GM19193 (cell line): ENCODE data around the gene AIFM3.

Experiments
- POLR2A ChIP-seq: IDR thresholded peaks from 4 replicates; pipeline ENCODE4 v1.6.1; 2011; ENCODE audit not compliant: insufficient read depth, insufficient read length; ENCODE audit errors: extremely low read depth

Gene AIFM3

DNA sequence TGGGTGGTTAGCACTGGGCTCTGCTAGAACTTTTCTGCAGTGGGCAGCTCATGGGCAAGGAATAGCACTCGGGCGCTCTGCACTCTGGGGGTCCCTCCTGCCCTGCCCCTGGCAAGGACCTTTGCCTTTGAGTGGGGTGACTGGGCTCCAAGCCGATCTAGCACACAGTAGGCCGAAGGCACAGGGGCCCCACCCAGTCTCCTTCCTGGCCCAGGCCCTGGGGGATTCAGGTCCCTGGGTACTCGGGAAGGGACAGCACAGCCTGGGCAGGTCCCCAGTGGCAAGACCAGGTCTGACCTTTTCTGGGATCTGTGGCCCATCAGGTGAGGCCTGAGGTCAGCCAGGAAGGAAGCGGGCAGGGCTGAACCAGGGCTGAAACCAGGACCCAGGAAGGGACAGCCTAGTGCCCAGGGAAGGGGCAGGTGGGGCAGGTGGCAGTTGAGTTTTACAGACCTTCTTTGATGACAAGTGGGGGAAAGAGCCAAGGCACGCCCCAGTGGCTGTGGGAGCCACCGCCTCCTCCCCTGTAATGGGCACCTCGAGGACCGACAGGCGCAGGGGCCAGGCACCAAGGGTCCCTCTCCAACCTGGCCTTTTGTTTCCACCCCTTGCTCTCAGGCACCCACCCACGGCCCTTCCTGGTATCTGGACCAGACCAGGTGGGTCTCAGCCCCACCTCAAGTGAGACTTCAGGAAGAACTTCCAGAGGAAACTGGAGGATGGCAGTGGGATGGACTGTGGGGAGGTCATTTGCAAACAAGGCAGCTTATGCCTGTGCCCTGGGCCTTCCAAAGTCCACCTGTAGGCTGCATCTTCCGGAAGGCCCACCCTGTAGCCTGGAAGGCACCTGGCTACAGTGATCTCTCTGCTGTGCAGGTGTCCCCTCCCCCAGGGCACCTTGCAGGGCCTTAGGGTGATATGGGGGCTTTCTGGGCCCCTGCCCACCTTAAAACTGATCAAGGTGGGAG lies 883 bp upstream of the AIFM3 start:
- no peak for TF ChIP-seq POLR2A

DNA sequence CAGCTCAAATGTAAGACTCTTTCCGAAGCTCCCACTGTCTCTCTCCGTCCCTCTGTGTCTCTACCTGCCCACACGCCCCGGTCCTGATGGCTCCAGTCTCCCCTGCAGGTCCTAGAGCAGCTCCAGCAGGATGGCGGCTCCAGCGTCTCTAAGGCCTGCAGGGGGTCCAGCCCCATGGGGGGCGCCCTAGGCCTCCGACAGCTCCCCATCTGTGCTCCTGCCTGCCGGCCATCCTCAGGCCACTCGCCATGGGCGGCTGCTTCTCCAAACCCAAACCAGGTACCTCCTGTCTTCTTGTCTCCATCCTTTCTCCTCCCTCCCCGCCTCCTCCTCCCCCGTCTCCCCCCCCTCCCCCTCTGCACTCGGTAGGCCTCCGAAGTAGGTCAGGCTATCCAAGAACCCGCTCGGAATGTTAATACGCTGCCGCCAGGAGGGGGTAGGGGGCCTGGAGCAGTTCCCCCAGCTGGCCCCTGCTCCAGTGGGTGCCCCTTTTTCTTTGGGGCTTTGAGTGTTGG lies 699 bp downstream of the AIFM3 start:
- TF ChIP-seq POLR2A, result no peak

DNA sequence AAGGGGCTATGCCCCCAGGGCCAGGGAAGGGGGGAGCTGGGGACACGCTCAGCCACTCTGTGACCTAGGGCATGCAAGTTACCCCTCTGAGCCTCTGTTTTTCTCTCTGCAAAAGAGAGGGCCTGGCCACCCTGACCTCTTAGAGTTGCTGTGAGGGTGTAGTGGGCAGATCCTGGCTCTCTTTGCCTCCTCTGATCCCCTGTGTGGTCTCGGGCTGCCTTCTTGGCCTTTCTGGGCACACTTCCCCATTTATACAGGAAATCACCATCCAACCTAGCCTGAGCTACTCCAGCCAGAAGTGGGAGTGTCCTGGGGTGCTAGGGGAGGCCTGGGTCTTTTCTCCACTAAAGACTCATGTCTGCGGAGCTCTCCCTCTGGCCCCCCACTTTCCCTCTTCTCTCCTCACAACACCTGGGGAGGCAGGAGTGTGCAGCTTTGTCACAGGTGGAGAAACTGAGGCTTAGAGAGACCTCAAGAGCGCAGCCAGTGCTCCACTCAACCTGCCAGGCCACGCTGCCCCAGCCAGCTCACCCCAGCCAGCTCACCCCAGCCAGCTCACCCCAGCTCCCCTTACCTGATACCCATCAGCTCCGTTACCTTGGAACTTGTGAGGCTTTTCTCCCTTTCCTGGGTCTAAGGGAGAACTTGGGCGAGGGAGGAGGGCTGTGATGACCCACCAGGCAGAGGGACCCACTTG lies 1.4 kb downstream of the AIFM3 start:
- no peak for TF ChIP-seq POLR2A

DNA sequence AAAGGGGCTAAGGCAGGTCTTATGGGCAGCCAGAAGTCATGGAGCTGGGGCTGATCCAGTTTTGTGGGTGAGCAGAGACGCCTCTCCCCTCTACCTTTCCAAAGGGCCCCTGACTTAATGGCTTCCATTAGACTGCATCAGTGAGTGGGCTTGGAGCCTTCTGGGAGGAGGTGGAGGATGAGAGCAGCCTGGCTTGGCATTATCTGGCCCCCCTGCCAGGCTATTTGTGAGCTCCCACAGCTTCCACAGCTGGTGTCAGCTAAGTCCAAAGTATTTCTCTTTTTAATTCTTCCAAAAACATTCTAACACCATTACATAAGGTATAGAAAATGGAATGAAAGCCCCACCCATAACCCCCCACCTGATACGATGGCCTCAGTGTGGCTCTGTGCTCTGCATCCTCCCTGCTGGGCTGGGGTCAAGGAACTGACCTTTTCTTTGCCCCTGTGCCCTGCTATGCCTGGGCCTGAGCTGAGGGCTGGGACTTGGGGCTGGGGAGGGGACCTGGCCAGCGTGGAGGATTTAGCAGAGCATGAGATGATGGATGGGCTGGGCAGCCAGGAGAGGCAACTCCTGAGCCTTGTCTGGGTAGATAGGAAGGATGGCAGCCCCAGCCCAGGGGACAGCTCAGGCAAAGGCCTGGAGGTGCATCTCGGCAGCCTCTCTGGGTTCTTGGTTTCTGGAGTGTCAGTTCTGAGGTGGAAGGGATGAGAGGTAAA lies 4.0 kb downstream of the AIFM3 start:
- no peak for TF ChIP-seq POLR2A

DNA sequence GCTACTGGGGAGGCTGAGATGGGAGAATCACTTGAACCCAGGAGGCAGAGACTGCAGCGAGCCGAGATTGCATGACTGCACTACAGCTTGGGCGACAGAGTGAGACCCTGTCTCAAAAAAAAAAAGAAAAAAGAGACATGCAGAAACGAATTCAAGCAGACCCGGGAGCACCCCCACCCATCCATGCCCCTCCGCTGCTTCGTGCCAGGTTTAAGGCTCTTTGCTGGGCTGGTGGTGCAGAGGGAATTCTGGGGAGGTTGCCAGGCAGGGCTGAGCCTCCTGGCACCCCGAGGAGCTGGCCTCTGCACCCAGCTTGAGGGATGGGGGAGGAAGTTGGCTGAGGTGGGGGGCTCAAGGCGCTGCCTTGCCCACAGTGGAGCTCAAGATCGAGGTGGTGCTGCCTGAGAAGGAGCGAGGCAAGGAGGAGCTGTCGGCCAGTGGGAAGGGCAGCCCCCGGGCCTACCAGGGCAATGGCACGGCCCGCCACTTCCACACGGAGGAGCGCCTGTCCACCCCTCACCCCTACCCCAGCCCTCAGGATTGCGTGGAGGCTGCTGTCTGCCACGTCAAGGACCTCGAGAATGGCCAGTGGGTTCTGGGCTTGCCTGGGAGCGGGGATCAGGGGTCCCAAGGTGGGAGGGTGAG lies 6.0 kb downstream of the AIFM3 start:
- TF ChIP-seq POLR2A, result no peak

DNA sequence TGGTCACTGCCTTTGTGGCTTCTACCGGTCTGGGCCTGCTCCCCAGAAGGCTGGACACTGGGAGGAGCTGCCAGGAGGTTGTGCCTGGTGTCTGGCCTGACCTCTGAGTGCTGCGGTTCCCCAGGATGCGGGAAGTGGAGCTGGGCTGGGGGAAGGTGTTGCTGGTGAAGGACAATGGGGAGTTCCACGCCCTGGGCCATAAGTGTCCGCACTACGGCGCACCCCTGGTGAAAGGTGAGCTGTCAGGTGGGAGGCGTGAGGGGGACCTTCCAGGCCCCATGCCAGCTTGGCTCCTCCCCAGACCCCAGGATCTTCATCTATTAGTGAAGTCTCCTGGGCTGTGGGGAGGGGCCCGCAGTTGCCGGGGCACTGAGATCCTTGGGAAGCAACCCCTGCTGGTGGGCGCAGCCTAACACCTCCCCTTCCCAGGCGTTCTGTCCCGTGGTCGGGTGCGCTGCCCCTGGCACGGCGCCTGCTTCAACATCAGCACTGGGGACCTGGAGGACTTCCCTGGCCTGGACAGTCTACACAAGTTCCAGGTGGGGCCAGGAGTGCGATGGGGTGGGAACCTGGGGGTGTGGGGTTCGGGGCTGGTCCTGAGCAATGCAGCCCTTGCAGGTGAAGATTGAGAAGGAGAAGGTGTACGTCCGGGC lies 6.7 kb downstream of the AIFM3 start:
- TF ChIP-seq POLR2A, result no peak

DNA sequence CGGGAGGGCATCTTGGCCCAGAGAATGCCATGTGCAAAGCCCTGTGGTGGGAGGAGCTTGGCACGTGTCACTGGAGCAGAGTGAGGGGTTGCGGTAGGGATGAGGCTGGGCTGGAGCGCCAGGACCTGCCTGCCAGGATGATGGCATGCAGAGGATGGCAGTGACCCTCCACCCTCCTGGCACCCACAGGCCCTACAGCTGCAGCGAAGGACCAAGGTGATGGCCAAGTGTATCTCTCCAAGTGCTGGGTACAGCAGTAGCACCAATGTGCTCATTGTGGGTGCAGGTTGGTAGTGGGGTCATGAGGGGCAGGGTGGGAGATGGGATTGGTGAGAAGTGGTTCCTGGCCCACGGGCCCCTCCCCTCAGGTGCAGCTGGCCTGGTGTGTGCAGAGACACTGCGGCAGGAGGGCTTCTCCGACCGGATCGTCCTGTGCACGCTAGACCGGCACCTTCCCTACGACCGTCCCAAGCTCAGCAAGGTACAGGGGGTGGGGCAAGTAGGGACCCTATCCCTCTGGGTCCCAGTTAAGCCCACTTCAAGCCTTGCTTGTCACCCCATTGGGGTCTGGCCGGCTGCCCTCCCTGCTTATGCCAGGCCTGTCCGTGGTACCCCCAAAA lies 7.4 kb downstream of the AIFM3 start:
- no peak for TF ChIP-seq POLR2A

DNA sequence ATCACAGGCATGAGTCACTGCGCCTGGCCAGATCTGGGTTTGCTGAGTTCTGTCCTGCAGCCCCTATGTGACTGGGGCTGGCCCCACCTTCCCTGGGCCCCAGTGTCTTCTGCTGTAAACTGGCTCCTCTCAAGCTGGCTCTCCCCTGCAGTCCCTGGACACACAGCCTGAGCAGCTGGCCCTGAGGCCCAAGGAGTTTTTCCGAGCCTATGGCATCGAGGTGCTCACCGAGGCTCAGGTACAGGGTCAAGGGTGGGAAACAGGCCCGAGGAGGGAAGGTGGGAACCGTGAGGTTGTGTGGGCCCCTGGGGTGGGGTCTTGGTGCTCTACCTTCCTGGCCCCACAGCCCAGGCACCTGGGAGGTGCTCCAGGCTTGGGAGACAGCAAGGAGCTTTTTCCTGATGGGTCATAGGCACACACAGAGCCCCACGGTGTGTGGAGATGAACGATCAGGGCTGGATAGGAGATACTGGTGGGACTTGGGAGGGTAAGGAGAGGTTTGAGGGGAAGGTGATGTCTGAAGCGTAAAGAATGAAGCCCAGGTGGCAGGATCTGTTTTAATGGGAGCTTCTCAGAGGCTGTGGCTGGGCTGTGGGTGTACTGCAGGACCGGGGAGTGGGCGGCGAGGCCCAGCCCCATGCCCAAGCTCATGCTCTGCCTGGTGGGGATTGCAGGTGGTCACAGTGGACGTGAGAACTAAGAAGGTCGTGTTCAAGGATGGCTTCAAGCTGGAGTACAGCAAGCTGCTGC lies 8.7 kb downstream of the AIFM3 start:
- no peak for TF ChIP-seq POLR2A

DNA sequence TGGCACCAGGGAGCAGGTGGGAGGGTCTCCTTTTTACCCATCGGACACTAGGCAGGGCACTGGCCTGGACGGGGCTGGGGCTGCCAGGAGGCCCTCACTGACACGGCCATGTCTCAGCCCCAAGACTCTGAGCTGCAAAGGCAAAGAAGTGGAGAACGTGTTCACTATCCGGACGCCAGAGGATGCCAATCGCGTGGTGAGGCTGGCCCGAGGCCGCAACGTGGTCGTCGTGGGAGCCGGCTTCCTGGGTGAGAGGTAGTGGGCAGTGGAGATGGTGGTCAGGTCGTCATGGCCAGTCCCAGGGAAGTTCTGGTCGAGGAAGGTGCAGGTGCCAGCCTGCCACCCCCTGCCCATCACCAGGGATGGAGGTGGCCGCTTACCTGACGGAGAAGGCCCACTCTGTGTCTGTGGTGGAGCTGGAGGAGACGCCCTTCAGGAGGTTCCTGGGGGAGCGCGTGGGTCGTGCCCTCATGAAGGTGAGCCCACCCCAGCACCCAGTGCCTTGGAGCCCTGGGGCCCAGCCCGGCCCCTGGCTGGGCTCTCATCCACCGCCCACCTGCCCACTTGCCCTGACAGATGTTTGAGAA lies 9.3 kb downstream of the AIFM3 start:
- no peak for TF ChIP-seq POLR2A

DNA sequence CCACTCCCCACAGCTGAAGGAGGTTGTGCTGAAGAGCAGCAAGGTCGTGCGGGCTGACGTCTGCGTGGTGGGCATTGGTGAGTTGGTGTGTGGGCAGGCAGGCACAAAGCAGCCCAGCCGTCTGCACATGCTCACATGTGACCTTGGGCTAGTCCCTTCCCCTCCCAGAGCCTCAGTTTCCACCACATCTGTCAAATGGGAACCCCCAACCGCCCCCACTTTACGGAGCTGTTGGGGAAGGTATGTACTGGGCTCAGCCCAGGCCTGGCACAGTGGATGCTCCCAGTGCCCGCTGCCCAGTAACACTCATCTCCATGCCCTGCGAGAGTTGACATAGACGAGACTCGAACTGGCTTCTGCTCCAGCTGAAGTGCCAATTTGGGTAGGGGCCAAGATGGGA lies 10.0 kb downstream of the AIFM3 start:
- no peak for TF ChIP-seq POLR2A

DNA sequence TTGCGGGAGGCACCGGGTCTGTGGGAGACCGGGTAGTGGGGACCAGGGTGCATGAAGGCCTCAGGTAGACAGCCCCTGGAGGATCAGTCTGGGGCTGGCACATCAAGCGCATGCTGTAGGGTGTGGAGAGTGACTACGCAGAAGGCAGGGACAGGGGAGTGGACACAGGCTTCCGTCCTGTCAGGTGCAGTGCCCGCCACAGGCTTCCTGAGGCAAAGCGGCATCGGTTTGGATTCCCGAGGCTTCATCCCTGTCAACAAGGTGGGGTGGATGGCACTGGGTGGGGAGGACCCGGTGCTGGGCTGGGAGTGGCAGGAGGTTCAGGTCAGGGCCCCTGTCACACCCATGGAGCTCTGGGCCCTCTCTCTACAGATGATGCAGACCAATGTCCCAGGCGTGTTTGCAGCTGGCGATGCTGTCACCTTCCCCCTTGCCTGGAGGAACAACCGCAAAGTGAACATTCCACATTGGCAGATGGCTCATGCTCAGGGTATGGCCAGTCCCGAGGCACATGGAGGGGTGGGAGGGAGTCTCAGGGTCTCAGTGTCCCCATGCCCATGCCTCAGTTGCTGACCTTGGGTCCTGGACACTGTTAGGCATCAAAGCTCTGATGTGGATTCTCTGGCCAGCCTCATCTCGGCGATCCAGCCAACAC lies 10.6 kb downstream of the AIFM3 start:
- TF ChIP-seq POLR2A, result no peak

DNA sequence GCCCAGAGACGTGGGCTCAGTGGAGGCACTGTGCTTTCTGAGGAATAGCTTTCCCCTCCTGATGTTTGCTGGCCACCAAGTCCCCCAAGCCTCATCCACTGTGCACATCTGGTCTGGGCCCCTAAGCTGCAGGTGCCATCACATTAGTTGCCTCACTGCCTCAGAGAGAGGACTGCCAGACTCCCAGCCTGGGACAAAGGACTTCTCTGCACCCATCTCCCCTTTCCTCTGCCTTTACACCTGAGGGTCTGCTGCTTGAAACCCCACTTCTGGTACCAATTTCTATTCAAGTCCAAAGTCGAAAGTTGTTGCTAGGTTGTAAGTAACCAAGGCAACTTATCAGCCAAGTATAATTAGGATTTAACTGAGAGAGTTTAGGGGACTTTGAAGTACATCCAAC lies 11.4 kb downstream of the AIFM3 start:
- TF ChIP-seq POLR2A, result no peak
